Activated T-cell treated with anti-CD3 and anti-CD28 coated beads for 48 hours (primary cell): ENCODE data around the gene OR2H2.

ENCODE experiments used
- DNase-seq: peaks from one replicate; pipeline ENCODE4 v3.0.0-alpha.2; 2020; ENCODE audit warnings: low read depth

OR2H2 gene

DNA sequence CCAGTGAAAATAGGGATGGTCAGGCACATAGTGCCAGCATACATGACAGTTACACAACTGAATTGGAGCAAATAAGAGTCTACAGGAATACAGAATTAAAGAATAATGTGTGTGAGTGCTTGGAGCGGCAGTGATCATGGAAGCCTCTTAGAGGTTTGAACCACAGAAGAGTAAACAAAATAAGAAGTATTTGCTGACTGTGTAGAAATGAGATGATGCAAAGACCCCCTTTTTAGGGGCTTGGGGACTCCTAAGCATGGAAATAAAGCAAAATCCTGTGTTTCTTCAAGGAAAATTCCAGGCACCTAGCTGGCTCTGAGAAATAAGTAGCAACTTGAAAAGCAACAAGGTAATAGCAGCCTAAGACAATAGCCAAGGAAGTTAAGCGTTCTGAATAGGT, 6.8 kb downstream of the OR2H2 start:
- no peak for DNase-seq

DNA sequence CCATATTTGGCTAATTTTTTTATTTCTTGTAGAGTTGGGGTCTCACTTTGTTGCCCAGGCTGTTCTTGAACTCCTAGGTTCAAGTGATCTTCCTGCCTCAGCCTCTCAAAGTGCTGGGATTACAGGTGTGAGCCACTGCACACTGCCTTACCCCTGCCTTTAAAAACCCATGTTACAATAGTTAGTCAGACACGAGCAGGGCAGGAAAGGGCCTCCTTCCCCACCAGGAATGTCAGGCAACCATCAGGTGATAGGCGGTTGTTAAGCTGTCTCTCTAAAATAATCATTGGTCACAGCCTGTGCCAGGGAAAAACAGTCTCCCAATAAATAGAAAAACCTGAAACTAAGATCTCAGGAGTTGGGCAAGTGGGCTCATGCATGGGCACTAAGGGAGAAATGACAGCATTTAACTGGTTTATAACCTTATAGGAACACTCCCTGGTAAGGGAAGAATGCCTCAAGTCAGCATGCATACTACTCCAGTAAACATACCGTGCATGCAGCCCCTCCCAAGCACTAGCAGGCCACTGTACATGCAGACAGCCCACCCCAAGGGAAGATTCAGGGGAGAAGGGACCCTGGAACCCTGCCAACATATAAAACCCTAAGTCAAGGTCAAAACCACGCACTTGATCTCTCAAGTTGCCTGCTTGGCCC, 8.4 kb downstream of the OR2H2 start:
- DNase-seq, result no peak

DNA sequence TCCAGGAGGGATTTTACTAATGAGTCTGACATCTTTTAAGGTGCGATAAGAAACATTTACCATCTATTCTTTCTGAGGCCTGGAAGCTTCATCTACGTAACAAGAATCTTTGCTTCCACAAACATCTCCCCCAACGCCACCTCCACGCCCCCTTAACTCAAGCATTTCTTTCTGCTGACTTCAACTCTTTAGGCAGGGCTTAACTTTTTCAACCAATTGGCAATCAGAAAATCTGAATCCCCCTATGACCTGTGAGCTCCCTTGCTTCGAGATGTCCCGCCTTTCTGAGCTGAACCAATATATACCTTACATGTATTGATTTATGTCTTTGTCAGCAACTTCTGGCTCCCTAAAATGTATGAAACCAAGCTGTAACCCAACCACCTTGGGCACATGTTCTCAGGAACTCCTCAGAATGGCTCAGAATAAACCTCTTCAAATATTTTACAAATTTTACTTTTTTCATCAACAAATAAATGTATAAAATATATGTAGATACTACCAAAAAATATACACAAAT, 11.5 kb downstream of the OR2H2 start:
- no peak for DNase-seq

DNA sequence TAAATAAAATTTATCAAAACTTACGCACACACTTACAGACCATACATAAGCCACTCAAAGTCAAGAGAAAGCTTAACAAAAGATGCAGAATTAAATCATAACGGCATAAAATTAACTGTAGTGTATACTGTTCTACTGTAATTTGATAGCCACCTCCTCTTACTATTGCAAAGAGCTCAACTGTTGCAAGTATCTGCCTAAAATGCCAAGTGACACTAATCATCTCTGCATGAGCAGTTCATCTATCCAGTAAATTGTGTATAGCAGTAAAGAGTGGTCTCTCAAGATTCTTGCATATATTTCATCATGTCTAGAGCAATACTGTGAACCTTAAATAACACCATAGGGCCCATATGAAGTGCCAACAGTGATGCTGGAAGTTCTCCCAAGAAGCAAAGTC, 12.3 kb downstream of the OR2H2 start:
- no peak for DNase-seq

DNA sequence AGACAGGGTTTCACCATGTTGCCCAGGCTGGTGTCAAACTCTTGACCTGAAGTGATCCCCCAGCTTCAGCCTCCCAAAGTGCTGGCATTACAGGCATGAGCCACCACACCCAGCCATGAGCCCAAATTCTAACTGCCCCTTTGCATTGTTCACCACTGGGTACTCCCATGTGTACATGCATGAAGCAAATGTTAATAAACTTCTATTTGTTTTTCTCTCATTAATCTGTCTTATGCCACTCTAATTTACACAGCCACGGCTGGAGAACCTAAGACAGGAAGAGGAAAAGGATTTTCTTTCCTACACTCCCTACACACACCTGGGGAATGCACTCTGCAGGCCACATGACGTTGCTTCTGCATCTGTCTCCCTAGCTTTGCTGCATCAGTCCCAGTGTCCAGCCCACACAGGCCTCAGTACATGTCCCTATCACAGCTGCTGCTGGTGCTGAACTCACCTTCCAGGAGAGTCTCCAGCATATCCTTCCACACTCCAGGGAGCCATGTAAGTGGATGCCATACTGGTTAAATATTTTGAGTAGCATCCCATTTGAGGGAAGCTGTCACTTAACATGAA, 13.3 kb downstream of the OR2H2 start:
- no peak for DNase-seq

DNA sequence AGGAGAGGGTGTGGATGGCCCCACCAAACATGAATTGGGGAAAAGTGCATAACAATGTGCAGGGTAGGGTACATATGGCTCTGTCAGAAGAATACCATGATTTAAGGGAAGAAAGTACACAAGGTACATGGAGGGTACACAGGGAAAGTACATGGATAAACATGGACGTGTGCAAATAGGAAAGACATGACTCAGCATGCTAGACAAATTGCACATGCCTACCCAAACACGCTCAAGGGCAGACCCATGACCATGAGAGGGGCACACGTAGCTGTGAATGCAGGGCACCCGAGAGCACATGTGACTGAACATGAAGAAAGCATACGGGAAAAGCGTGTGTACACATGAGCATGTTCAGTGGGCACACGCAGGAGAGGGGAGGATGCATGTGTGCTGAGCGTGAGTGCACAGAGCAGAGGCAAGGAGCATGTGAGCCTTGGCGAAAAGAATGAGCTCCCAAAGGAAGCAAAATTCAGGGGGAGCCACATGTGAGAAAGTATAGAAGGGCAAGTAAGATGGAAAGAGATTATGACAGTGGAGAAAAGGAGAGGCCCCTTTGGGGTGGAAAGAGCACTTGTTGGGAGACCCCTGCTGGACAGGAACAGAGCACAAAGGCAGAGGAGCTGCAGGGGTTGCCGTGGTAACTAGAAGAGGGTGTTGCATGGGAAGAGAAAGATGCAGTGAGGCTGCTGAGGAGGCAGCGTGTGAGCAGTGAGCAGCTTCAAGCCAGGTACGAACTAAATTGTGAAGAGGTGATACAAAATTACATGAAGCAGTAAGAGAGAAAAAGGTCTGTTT, 17.8 kb downstream of the OR2H2 start:
- DNase-seq, result no peak

DNA sequence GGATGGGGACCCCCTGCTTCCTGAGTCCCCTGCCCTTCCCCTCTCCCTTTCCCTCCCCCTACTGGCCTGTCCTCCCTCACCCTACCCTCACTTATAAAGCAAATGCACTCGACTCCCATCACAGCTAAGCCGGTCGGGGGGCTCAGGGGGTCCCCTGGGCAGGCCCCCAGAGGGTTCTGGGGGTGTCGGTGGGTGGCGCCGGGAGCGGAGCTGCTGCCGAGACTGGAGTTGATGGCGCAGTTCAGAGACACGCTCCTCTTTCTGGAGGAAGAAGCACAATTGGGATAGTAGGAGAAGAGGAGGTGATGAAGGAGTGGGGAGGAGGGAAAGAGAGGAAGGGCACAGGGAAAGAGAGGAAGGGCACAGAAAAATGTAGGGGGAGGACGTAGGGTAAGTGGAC, 18.5 kb downstream of the OR2H2 start:
- DNase-seq, result no peak

DNA sequence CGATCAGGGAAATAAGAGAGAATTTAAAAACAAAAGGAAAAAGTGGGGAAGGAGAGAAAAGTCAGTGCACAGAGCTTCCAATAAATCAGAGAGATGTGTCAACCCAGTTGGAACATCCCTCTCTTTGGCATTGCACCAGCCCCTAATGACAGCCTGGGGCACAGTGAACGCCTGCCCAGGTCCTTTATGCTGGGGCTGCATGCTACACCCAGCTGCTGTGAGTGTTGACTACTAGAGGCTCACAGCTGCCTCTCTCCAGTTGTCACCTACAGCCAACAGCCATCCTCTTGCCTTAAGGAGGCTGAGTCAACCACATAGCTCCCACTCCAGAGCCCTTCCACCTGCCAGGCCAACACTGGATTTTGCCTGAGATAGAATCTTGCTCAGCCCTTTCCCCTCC, 19.0 kb downstream of the OR2H2 start:
- DNase-seq, result no peak

DNA sequence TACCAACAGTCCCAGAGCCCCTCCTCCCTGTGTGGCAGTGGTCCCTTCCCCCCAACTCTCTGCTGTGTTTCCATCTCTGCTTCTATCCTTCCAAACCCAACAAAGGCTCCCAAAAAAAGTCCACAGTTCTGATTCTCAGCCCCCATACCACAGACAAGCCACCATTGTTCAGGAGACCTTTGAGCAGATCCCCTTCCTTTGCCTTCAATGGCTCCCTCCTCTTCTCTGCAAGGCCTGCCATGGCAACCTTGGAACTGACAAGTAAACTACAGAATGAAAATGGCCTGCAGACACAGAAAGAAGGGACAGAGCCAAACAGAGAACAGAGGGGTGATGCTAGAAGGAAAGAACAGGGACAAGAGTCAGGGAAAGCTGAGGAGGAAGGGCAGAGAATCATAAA, 23.2 kb downstream of the OR2H2 start:
- DNase-seq, result no peak

DNA sequence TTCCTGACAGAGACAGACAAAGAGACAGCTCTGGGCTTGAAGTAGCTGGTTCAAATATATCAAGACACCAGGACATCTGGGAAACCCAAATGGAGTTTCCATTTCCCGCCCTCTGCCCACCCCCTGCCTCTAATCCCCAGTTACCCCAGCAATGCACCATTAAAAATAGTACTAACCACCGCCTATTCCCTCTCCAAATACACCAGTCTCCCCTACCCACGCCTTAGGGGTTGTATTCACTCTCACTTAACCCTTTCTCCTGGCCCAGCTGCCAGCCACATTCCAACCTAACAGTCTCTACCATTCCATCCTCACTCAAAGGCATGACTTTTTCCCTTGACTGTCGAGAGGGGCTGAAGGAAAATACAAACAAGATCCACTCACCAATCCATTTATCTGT, 25.6 kb downstream of the OR2H2 start:
- DNase-seq, result no peak

DNA sequence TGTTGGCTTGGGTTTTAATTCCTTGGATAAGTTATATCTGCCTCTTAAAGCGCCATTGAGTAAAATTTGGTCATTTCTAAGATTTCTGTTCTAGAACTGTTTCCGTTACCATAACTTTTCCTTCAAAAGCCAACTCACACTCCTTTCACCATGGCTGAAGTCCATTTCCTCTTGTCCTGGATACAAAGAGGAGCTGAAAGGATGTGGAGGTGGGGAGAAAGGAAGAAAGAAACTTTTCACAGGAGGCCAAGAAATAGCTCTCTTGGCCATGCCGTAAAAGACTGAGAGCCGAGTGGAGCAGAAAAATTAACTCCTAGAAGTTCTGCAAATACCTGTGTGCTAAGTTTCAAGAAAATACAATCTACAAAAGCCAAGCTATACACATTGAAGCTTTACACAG, 26.5 kb downstream of the OR2H2 start:
- DNase-seq, result no peak

DNA sequence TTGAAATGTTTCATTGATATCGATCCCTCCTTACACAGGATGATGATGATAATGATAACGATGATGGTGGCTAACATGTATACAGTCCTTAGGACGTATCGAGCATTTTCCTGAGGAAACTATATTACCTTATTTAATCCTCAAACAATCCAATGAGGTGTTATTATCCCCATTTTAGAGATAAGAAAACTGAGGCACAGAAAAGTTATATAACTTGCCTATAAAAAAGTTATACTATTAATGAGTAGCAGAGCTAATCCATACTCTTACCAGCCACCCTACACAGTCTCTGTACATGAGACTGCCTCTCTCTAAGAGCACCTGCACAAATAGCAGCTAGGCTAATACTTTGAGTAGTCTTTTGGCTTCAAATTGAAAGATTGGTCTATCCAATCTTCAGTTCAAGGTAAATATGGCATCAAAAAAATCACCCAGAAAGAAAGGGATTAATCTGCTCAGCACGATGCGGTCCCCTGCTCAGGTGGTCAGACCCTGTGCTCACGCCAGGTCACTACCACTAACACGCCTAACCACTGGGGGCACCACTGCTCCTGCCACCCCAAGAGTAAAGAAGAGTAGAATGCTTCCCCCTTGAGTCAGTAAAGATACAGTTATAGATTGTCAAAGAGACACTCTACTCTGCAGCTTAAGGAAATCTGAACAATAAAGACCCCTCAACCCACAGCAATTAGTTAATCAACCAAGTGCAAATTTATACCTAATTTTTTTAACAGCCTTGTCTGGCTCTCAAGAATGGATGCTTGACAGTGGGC, 33.0 kb downstream of the OR2H2 start:
- no peak for DNase-seq

DNA sequence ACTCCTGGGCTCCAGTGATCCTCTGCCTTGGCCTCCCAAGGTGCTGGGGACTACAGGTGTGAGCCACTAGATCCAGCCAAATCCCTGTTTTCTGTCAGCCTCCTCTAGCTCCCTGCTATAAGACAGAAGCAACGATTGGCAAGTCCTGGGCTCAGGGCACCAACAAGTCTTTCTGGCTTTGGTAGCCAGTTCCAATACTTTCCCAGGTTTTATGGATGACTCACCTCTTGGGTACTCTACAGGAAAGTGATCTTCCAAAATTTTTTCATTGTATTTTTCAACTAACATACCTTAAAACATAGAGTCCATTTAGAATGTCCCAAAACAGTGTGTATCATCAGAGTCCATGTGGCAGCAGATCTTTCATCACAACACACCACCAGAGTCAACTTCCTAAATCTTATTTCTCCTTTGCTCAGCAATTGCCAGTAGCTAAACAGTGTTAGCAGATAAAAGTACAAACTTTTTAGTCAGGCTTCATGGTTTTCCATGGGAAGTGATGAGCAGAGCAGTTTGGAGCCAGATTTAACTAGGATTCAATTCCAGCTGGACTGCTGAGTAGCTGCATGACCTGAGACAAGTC, 34.7 kb downstream of the OR2H2 start:
- no peak for DNase-seq

DNA sequence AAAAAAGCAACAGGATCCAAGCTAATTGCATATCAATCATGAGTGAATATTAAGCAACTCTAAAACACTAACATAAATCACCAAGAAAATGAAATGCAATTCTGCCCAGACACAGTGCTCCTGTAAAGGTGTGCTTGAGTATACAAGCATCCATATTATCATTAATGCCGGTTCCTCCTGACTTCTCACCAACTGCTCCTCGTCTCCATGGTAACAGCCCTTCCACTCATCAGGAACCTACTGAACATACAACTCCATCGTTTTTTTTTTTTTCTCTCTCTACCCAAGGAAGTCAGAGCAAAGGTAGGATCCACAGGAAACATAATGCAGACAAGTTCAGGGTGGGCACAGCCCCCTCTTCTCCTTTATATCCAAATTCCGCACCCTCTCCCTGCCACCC, 35.7 kb downstream of the OR2H2 start:
- no peak for DNase-seq

DNA sequence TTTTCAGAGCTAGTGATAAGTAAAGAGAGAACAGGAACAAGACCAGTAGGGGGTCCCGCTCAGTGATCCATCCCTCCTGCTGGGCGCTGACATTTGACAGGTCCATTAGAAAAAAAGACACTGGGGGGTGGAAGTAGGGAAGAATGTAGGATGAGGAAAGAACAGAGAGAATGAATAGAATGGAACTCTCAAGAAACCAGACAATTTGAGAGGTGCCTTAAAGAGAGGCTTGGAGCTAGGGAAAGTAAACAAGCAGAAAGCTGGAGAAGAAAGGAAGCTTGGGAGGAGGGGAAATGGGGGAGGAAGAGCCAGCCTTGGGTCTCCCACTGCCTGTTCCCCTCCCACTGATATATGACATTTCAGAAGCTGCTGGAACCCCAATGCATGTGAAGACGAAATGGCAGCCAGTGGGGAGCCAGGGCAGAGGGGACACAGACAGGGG, 39.6 kb downstream of the OR2H2 start:
- no peak for DNase-seq

DNA sequence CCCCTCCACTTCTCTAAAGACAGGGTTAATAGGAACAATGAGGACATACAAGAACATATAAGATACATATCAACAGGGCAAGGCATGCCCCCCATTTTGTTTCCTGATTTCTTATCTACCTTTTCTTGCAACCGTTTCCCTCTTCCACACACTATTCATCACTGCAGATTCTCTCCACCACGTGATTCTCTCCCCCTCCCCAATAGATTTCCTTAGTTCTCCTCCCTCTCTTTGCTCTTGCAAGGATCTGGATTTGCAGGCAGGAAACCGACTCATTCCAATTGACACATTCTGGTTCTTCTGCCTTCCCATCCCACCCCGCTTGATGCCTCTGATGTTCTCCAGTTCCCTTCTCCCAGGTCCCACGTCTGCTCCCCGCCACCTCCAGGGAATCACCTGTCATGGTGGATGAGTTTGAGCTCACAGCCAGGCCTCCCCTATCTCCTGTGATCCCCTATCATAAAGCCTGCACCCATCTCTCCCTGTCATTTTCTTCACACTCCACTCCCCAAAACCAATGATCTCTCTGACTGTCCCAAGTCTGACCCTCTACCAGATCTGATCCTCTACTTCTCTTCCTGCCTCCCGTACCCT, 40.5 kb downstream of the OR2H2 start:
- DNase-seq, result no peak

DNA sequence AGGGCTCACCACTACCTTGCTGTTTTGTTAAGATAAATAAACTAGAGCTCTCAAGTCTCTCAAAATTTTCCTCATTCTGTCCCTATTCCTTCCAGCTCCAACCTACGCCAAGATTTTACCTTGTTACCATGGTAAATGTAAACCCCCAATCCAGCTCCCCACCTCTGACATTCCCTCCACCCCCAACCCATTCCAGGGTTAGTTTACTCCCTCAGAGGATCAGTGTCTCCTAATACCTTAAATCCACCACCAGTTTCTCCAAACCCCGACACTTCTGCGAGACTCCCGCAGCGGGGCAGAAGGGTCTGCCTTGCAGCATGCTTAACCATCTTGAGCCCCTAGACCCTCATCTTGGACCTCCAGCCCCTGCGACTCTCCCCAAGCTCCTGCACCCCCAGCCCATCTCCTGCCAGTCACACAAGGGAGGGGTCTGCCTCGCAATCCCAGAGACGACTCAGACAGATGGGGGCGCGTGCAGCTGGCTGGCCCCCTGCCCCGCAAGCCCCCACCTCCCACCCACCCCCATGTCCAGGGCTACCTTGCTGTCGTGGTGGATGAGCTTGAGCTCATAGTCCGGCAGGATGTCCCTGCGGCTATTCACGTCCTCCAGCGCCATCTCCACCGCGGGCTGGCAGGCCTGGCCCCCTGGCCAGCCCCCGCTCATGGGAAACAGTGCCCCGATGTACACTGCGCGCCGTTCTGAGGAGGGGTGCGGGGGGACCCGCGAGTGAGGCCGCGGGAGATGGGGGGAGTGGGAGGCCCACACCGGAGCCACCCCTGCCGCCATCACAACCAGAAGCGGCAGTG, 42.2 kb downstream of the OR2H2 start:
- no peak for DNase-seq

DNA sequence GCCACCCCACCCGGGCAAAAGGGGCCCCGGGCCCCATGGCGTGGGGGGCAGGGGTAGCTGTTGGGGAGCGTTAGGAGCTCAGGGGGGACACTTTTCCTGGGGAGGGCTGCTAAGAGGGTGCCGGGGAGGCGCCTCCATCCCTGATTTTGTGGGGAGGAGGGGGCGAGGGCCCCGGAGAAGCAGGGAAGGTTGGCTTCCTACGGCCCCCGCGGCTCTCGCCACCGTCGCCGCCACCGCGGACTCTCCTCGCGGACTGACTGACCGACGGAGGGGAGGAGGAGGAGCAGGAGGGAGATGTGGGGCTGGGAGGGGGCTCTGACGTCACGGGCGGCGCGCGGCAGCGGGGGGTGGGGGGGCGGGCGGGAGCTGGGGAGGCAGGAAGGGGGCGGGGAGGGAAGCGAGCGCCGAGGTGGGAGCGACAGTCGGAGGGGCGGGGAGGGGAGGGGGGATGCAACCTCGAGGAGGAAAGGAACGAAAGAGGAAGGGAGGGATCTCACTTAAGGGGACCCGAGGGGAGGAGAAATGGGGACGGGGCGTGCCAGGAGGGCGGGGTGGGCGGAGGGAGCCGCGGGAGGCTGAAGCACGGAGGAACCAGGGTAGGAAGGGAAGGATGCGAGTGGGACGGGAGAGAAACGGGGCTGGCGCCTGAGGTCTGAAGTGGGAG, 43.0 kb downstream of the OR2H2 start:
- peak; percentile 37 for DNase-seq

DNA sequence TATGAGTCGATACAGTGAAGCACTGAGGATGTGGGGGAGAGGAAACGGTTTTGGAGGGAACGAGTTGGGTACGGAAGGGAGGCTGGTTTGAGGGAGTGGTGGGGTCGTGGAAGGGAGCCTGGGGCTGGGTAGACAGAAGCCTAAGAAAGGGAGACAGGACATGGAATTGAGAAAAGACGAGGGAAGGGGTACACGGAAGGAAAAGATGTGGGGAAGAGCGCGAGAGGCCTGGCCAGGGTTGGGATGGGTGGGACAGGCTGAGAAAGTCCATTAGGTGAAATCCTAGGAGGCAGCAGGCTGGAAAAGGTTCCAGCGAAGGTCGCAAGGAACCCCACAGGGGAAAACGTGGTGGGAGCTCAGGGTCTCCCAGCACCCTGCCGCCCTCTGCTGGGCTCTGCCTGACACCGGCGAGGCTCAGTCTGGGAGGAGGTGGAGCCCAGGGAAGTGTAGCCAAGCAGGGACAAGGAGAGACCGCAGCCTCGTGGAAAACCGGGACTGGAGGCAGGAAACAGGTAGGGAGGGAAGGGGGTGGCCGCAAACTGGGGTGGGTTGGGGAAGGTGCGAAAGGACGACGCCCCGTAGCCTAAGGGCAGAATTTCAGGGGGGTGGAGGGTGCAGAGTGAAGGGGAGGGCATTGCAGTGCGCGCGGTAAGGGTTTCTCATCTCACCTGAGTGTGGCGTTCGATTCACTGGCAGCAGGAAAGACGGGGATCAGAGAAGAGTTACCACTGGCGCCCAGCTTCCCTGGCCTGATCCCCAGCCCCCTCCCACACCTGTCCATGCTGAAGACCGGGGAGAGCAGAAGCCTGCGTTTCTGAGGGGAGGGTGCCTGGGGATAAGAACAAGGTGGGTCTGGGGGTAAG, 43.7 kb downstream of the OR2H2 start:
- DNase-seq, result peak; percentile 42
